HG02588 (cell line): ENCODE results near the gene TMA7B.
"Not testable (repeated sequence)": the region's sequence is repeated elsewhere in the genome, so short reads cannot be mapped to it uniquely, and the experiment has no call there.

Experiments used
- ATAC-seq: cut with Tn5 transposase; IDR thresholded peaks from one replicate; pipeline ENCODE4 v1.9.1; 2021; ENCODE audit warnings: mild to moderate bottlenecking, moderate library complexity; ENCODE audit not compliant: unreplicated experiment

TMA7B gene

GRCh38 chr22:39979048-39979447 lies 18.9 kb downstream of the TMA7B start:
- ATAC-seq, result no peak

GRCh38 chr22:39979458-39979857 lies 19.3 kb downstream of the TMA7B start:
- ATAC-seq, result no peak

DNA sequence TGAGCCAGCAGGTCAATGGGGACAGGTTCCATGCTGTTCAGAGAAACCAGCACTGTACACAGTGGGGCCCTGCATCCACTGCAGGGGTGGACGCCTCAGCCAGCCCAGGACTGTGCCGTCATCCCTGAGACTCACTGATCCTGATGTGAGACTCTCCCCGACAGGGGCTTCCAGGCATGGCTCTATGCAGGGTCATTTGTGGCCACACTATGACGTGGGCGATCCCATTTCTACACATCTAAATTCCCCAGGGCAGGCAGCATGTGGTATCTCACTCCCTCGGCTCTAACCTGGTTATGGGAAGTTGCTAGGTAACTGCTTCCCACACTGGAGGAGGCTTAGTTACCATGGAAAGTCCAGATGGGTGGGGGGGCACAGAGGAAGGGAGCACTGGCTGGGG lies 20.4 kb downstream of the TMA7B start:
- no peak for ATAC-seq

DNA sequence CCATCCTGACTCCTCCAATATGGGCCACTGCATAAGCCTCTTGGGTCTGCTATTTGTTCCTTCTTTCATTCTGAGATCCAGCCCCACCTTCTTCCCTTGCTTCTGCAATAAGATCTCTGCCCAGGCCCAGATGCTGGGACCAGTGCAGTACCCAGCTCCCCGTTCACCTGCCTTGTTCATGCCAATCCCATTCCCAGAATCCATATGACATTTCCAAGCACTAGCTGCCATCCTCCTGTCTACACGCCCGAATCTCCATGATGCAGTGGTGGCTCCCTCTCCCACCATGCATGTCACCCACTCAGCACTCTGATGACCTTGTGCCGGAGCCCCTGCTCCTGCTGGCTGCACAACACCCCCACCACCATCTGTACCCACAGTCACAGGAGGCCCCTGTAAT lies 23.1 kb downstream of the TMA7B start:
- no peak for ATAC-seq

- no peak for ATAC-seq
Measured at GRCh38 chr22:39984006-39984405, 23.8 kb downstream of the TMA7B start.

DNA sequence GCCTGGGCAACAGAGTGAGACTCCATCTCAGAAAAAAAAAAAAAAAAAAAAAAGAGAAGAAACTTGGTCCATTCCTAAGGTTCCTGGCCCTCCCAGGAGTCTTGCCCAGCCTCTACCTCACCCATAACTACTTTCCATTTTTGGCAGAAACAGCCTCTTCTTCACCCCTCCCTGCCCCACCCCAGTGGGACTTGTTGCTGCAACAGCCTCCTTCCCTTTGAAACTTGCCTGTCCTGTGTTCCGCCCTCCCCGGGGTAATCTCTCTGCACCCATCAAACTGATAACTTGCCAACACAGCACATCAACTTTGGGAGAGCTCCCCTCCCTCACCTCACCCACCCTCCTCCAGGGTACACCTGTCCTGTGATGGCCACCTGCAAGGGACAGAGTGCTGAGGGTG lies 24.5 kb downstream of the TMA7B start:
- ATAC-seq, result no peak

DNA sequence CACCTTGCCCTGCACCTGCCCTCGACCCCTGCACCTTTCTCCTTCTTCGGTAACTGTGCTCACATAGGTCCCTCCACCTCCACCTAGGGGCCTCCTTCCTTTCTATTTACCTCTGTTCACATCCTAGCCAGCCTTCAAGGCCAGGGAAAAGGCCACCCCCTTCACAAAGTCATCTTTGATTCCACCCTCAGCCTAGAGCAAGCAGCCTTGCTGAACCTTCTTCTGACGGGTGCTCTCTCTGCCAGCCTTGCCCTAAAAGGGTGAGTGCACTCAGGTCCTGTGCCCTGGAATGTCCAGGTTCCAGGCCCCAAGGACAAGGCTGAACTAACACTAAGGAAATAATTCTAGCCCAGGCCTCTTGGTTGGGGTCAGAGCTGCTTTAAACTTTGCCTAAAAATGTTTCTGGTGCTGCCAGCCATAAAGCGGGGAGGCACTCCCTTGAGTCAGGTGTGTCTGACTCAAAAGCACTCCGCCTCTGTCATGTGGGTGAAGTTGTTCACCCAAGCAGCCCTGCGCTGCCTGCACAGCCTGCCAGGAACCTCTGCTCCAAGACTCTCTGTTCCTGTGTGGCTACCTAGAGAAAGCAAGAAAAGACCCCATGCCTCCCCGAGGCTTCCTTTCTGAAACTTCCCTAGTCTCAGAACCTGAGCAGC lies 25.3 kb downstream of the TMA7B start:
- ATAC-seq, result no peak

- ATAC-seq, result no peak
Measured at GRCh38 chr22:39988386-39989114, 28.4 kb downstream of the TMA7B start.

DNA sequence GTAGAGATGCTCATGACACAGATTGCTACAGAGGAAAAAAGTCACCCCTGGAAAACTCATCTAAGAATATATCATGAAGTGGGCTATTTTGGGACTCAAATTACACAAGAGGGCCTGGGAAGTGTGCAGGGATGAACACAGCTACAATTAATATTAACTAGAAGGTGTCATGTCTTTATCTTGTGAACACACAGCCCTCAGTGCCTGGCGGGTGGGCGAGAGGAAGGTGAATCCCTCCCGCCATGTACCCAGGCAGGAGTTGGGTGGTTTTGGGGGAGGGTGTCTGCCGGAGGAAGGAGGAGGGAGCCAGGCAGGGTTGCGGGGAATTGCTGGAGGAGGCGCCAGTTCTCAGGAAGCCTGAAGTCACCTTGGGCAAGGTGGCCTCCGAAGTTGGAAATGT lies 29.4 kb downstream of the TMA7B start:
- no peak for ATAC-seq

GRCh38 chr22:39990686-39991085 lies 30.5 kb downstream of the TMA7B start:
- no peak for ATAC-seq

DNA sequence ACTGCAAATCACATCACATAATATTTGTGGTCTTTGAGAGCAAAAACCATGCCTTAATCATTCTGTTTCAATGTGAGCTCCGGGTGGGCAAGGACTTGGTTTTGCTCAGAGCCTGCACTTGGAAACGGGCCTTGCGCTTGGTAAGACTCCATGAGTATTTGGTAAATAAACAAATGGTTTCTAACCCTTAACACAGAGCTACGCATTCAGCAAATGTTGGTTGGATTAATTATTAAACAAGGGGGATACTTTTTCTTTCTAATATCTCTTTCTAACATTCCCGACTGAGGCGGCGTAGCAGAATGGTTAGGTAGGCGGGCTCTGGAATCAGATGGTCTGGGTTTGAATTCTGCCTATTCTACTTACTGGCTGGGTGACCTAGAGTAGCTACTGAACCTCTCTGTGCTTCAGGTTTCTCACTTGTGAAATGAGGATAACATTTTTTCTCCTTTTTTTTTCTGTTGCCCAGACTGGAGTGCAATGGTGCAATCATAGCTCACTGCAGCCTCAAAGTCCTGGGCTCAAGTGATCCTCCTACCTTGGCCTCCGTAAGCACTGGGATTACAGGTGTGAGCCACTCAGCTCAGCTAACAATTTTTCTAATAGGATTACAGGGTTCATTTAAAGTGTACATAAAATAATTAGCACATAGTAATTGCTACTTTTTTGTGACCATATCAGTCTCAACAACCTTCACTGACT lies 31.1 kb downstream of the TMA7B start:
- no peak for ATAC-seq

GRCh38 chr22:39992088-39992826 lies 32.1 kb downstream of the TMA7B start:
- no peak for ATAC-seq

DNA sequence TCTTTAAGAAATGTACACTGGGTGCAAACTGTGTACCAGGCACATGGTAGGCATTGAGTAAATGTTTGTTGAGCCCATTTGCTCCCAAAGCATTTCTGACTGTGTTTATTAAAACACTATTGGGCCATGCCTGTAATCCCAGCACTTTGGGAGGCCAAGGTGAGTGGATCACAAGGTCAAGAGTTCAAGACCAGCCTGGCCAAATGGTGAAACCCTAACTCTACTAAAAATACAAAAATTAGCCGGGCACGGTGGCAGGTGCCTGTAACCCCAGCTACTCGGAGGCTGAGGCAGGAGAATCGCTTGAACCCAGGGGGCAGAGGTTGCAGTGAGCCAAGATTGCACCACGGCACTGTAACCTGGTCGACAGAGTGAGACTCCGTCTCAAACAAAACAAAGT lies 32.7 kb downstream of the TMA7B start:
- not testable (repeated sequence) for ATAC-seq

DNA sequence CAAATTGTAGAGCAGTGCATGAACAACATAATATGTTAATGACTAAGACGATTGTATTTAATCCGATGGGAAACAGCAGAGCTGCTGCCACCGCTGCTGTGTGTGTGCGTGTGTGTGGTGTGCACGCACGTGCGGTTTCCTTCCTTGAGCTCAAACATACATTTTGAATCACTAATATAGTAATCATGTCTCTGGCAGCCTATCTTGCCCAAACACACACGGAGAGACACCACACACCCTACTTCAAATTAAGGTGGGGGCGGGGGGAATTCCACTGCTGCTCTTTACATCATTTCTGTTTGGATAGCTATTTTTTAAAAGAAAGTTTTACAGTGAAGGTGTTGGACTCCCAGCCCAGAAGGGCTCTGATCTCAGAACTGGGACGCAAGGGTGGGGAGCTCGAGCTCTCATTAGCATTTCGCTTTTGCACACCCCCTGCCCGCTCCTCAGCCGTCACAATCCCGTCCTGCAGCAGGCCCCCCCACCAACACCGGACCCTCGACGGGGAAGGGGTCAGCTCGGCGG lies 33.9 kb downstream of the TMA7B start:
- no peak for ATAC-seq

DNA sequence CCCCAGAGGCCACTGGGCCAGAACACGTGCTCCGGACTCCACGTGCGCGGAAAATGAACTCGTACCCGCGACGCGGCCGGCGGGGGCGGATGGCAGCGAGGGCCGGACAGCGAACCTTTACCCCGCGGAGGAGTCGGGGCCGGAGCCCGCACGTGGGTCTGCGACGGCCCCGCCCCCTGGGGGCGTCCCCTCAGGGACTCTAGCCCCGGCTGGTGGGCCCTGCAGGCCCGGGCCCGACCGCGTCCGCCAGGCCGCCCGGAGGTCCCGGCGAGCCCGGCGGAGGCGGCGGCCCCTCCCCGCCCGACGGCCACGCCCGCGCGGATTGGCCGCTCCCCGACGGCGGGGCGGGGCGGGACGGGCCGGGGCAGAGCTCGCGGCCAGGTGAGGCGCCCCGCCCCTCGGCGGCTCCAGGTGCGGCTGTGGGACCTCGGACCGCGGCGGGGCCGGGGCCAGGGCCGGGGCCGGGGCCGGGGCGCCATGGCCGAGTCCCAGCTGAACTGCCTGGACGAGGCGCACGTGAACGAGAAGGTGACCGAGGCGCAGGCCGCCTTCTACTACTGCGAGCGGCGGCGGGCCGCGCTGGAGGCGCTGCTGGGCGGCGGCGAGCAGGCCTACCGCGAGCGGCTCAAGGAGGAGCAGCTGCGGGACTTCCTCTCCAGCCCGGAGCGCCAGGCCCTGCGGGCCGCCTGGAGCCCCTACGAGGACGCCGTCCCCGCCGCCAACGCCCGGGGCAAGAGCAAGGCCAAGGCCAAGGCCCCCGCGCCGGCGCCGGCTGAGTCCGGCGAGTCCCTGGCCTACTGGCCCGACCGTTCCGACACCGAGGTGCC lies 34.6 kb downstream of the TMA7B start, which contains the start of gene FAM83F:
FAM83F (plus strand) TSS at position 389 of the 827 bp plus-strand sequence; CDS start at position 478, 89 bp downstream.
- no peak for ATAC-seq

DNA sequence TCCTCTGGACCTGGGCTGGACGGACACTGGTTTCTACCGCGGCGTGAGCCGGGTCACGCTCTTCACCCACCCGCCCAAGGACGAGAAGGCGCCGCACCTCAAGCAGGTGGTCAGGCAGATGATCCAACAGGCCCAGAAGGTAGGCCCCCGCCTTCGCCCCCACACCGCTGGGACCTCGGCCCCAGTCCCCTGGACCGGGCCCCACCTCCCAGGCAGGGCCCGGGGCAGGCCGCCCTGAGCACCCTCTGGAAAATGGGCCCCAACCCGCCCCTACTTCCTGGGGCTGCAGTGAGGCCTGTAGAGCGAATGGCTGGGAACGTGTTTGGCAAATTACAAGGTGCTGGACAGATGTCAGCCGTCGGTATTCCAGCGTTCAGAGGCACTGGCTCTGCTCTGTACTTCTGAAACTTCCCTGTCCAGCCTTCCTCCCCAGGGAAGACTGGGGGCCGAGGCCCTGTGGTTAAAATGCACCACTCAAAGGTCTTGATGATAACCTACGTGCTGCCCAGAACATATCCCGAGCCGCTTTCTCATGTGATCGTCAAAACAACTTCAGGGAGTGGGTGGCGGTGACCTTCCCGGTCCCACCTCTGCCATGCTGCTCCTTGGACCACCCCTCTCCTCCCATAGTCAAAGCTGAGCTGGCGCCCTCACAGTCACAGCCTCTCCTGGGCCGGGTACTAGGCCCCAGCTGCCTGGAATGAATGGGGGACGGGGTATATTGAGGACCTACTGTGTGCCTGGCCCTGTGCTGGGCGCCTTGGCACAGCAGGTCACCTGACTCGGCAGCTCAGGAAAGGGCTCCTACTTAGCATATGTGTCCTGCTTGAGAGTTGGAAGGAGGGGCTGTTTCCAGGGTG lies 35.4 kb downstream of the TMA7B start:
- no peak for ATAC-seq

GRCh38 chr22:39996732-39997131 lies 36.5 kb downstream of the TMA7B start:
- ATAC-seq, result no peak

DNA sequence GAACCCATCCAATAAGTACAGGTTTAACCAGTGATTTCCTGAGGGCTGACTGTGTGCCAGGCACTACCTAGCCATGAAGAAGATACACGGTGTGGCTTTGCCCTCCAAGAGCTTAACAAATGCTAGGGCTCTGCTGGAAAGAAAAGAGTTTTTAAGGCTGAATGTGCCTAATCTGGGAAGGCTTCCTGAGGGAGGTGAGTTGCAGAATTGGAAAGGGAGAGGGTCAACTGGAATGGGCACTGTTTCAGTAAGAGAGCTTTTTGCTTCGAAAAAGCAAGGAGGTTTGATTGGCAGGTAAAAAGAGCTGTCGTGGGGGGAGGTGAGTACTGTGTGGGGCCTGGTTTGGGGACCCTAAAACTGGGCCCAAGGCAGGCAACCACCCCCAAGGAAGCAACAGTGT lies 37.2 kb downstream of the TMA7B start:
- no peak for ATAC-seq
